HFFc6 (cell line): Measurements from ENCODE around the gene NFE2L3. TPM values are rescaled to one million over a fixed set of nuclear protein-coding genes. Genes with fewer than 3 reads are reported as not detected.
"Not testable (repeated sequence)": the region's sequence is repeated elsewhere in the genome, so short reads cannot be mapped to it uniquely, and the experiment has no call there.

Source experiments
- DNase-seq: peaks from one replicate; pipeline ENCODE4 v3.0.0-alpha.2; 2018
- H3K27ac Mint-ChIP-seq: 2 replicates; pipeline ENCODE4 v1.8.0; 2020; ENCODE audit warnings: mild to moderate bottlenecking, mixed read lengths
- H3K27me3 Mint-ChIP-seq: 2 replicates; pipeline ENCODE4 v1.8.0; 2021; ENCODE audit warnings: mild to moderate bottlenecking, moderate library complexity, mixed read lengths; ENCODE audit not compliant: insufficient read depth
- H3K36me3 Mint-ChIP-seq: 2 replicates; pipeline ENCODE4 v1.8.0; 2021; ENCODE audit warnings: low read depth, mixed read lengths
- H3K4me1 Mint-ChIP-seq: 2 replicates; pipeline ENCODE4 v1.8.0; 2020; ENCODE audit warnings: low read depth, mixed read lengths
- H3K4me3 Mint-ChIP-seq: 2 replicates; pipeline ENCODE4 v1.8.0; 2020; ENCODE audit warnings: mild to moderate bottlenecking, moderate library complexity, mixed read lengths
- H3K9me3 Mint-ChIP-seq: 2 replicates; pipeline ENCODE4 v1.8.0; 2020; ENCODE audit warnings: mild to moderate bottlenecking, mixed read lengths
- CTCF ChIP-seq: fragments of 200-600 bp; sonication (generic); IDR thresholded peaks from 2 replicates; pipeline ENCODE4 v1.5.0; 2021; ENCODE audit warnings: antibody characterized with exemption, mild to moderate bottlenecking
- total RNA-seq, 6 experiments: library from RNA; stranded (reverse); fragmentation: NEBNext Ultra II Directional; extraction: Animal tissue kit (Norgen Biotek cat#: 25700); gene quantifications; 2 replicates in 1 of 6; 3 replicates in 5 of 6; pipeline ENCODE4 v1.2.3, GENCODE V29; 2021

The NFE2L3 gene
- total RNA-seq, 6 experiments from 2014 or later: 2.3 to 6.5 (median 2.7) TPM

- no peak overlapping the region for H3K27ac Mint-ChIP-seq
- TF ChIP-seq CTCF: no peak
- H3K4me1 Mint-ChIP-seq: no peaks in the 10 kb centered on the region
- no peak overlapping the region for H3K4me3 Mint-ChIP-seq
- no peaks in the 10 kb centered on the region for H3K36me3 Mint-ChIP-seq
- DNase-seq: no peak
- H3K27me3 Mint-ChIP-seq: peaks cover 15% of the 10 kb centered on the region
- no peaks in the 10 kb centered on the region for H3K9me3 Mint-ChIP-seq
Observed at GRCh38 chr7:26112203-26112740, 39.7 kb upstream of the NFE2L3 start.

- Mint-ChIP-seq H3K9me3 (no peaks in the 10 kb centered on the region), H3K36me3 (no peaks in the 10 kb centered on the region), H3K27ac (no peak overlapping the region), H3K27me3 (peaks cover 17% of the 10 kb centered on the region), H3K4me1 (no peaks in the 10 kb centered on the region), H3K4me3 (no peak overlapping the region)
- no peak for DNase-seq
- no peak for TF ChIP-seq CTCF
Observed at GRCh38 chr7:26115650-26116049, 36.3 kb upstream of the NFE2L3 start.

- TF ChIP-seq CTCF: no peak
- Mint-ChIP-seq H3K27me3 (peaks cover 21% of the 10 kb centered on the region), H3K4me3 (no peak overlapping the region), H3K4me1 (no peaks in the 10 kb centered on the region), H3K9me3 (no peaks in the 10 kb centered on the region), H3K27ac (no peak overlapping the region), H3K36me3 (no peaks in the 10 kb centered on the region)
- DNase-seq: no peak
Observed at GRCh38 chr7:26117142-26117807, 34.7 kb upstream of the NFE2L3 start.

GRCh38 chr7:26117970-26118369 is 34.0 kb upstream of the NFE2L3 start:
- peaks cover 21% of the 10 kb centered on the region for H3K27me3 Mint-ChIP-seq
- H3K36me3 Mint-ChIP-seq: no peaks in the 10 kb centered on the region
- H3K4me3 Mint-ChIP-seq: no peak overlapping the region

GRCh38 chr7:26122745-26123144 is 29.3 kb upstream of the NFE2L3 start:
- H3K27ac Mint-ChIP-seq: no peak overlapping the region
- H3K9me3 Mint-ChIP-seq: no peaks in the 10 kb centered on the region
- H3K36me3 Mint-ChIP-seq: no peaks in the 10 kb centered on the region
- TF ChIP-seq CTCF: no peak
- H3K4me3 Mint-ChIP-seq: no peak overlapping the region
- peaks cover 14% of the 10 kb centered on the region for H3K27me3 Mint-ChIP-seq
- no peaks in the 10 kb centered on the region for H3K4me1 Mint-ChIP-seq
- DNase-seq: no peak

More at GRCh38 chr7:26117970-26118369, 34.0 kb upstream of the NFE2L3 start:
- Mint-ChIP-seq H3K9me3 (no peaks in the 10 kb centered on the region), H3K27ac (no peak overlapping the region), H3K4me1 (no peaks in the 10 kb centered on the region)
- TF ChIP-seq CTCF: no peak
- no peak for DNase-seq

GRCh38 chr7:26124775-26125174 is 27.2 kb upstream of the NFE2L3 start:
- not testable (repeated sequence) for H3K9me3 Mint-ChIP-seq, H3K4me3 Mint-ChIP-seq, DNase-seq, H3K36me3 Mint-ChIP-seq, H3K27ac Mint-ChIP-seq, H3K4me1 Mint-ChIP-seq
- H3K27me3 Mint-ChIP-seq: peaks cover 15% of the 10 kb centered on the region
